Uterus (tissue), 2 donors: ENCODE data around the gene KIRREL3.

Experiments used
- POLR2A ChIP-seq, 2 donors: fragments of 450-650 bp; IDR thresholded peaks; one replicate each; pipeline ENCODE4 v1.6.1; 2016; ENCODE audit warnings: antibody characterized with exemption in 2 of 2, mild to moderate bottlenecking in 1 of 2, moderate library complexity in 1 of 2
- TF ChIP-seq, protein P1 (sequence below), 4 experiments: fragments of 200-600 bp in 2 of 4; fragments of 450-650 bp in 2 of 4; sonication (generic) in 2 of 4; IDR thresholded peaks; one replicate each; pipeline ENCODE4 v1.5.1; 2016 to 2019; ENCODE audit warnings: antibody characterized with exemption in 4 of 4, mild to moderate bottlenecking in 2 of 4, moderate library complexity in 1 of 4

DNA sequence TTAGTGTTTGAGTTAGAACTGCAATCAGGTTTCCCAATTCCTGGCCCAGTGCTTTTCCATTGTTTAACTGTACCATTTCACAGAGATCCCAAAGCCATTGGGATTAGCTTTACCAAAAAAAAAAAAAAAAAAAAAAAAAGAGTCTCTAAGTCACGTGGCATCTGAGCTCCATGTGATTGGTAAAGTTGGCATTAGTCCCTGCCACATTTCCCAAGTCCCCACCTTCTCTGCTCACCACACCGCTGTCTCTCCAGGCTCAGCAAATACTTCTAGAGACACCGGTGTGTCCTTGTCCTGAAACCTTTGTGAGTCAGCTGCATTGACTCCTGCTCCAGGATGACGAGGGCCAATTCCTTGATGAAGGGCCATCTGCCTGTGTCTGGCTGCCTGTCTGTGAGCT lies 305.3 kb downstream of the KIRREL3 start:
- TF ChIP-seq, protein P1, sequence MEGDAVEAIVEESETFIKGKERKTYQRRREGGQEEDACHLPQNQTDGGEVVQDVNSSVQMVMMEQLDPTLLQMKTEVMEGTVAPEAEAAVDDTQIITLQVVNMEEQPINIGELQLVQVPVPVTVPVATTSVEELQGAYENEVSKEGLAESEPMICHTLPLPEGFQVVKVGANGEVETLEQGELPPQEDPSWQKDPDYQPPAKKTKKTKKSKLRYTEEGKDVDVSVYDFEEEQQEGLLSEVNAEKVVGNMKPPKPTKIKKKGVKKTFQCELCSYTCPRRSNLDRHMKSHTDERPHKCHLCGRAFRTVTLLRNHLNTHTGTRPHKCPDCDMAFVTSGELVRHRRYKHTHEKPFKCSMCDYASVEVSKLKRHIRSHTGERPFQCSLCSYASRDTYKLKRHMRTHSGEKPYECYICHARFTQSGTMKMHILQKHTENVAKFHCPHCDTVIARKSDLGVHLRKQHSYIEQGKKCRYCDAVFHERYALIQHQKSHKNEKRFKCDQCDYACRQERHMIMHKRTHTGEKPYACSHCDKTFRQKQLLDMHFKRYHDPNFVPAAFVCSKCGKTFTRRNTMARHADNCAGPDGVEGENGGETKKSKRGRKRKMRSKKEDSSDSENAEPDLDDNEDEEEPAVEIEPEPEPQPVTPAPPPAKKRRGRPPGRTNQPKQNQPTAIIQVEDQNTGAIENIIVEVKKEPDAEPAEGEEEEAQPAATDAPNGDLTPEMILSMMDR (IDR thresholded peaks at IDR 0.05) = no peak
- no peak for TF ChIP-seq POLR2A (IDR thresholded peaks at IDR 0.05)
